ENCODE measurements around the gene SPN.

DNA sequence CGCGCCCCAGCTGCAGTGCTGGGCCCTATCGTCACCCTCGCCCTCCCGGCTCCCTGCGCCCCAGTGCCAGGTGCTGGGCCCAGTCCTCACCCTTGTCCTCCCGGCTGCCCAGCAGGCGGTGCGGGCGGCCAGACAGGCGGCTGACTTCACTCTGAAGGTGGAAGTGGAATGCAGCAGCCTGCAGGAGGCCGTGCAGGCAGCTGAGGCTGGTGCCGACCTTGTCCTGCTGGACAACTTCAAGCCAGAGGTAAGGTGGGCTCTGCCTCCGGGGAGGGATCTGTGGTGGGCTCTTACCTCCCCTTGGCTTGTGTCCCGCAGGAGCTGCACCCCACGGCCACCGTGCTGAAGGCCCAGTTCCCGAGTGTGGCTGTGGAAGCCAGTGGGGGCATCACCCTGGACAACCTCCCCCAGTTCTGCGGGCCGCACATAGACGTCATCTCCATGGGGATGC is 33.9 kb downstream of the SPN start:
- TF ChIP-seq CTCF (IDR thresholded peaks at IDR 0.05; ENCODE audit: low read length) = no peak
- no peak for TF ChIP-seq EZH2 (IDR thresholded peaks at IDR 0.05; ENCODE audit: borderline replicate concordance, low read length)

Data from OCI-LY1 (cell line).